PC-3 (cell line): ENCODE results near the gene IRF8. TPM values are rescaled to one million over a fixed set of nuclear protein-coding genes. Genes with fewer than 3 reads are reported as not detected.

Source experiments
- ATAC-seq: fragments of 200-7000 bp; cut with Tn5 transposase; 2 replicates; pipeline ENCODE4 v1.9.1; 2020; ENCODE audit warnings: mild to moderate bottlenecking, moderate library complexity
- BruUV-seq: library from RNA; stranded (reverse); fragments of 400-500 nt; replicated peaks from 2 replicates; lab custom pipeline; 2021; lab: Mats Ljungman, UMichigan
- CTCF ChIA-PET: fragments of 300-600 bp; sonication (Branson Sonifier 250); formaldehyde crosslinking; loops from one replicate; lab custom pipeline; 2022; ENCODE audit warnings: antibody characterized with exemption; lab: Charles Lee
- POLR2A ChIA-PET: fragments of 300-600 bp; sonication (Branson Sonifier 250); formaldehyde crosslinking; loops from one replicate; lab custom pipeline; 2022; ENCODE audit warnings: antibody characterized with exemption; ENCODE audit not compliant: unreplicated experiment; lab: Charles Lee
- DNase-seq: peaks from one replicate; pipeline ENCODE4 v3.0.0-alpha.2; 2015
- H2AFZ ChIP-seq: fragments of 300-600 bp; sonication (generic); 2 replicates; pipeline ENCODE4 v1.6.0; 2016; ENCODE audit warnings: antibody characterized with exemption, low read length
- H3F3A ChIP-seq: fragments of 300-600 bp; sonication (generic); one replicate; pipeline ENCODE4 v1.6.0; 2017; ENCODE audit warnings: antibody characterized with exemption, low read length, control low read depth, mild to moderate bottlenecking; ENCODE audit not compliant: unreplicated experiment
- H3K27ac ChIP-seq: fragments of 300-600 bp; sonication (generic); 2 replicates; pipeline ENCODE4 v1.5.1; 2016; ENCODE audit warnings: mild to moderate bottlenecking, low read length
- H3K27me3 ChIP-seq: fragments of 300-600 bp; sonication (generic); 2 replicates; pipeline ENCODE4 v1.6.1; 2016; ENCODE audit warnings: low read length, mixed read lengths
- H3K36me3 ChIP-seq: fragments of 300-600 bp; sonication (generic); 2 replicates; pipeline ENCODE4 v1.6.1; 2016; ENCODE audit warnings: low read depth, mixed run types, low read length, mixed read lengths
- H3K4me1 ChIP-seq: fragments of 300-600 bp; sonication (generic); 2 replicates; pipeline ENCODE4 v1.5.1; 2016; ENCODE audit warnings: low read length; ENCODE audit not compliant: insufficient read depth
- H3K4me2 ChIP-seq: fragments of 300-600 bp; sonication (generic); 2 replicates; pipeline ENCODE4 v1.6.0; 2016; ENCODE audit warnings: low read length
- H3K4me3 ChIP-seq: fragments of 300-600 bp; sonication (generic); 2 replicates; pipeline ENCODE4 v1.5.1; 2016; ENCODE audit warnings: mild to moderate bottlenecking, low read length, mixed read lengths
- H3K79me2 ChIP-seq: fragments of 300-600 bp; sonication (generic); 2 replicates; pipeline ENCODE4 v1.6.1; 2017; ENCODE audit warnings: low read length, mixed read lengths
- H3K9ac ChIP-seq: fragments of 300-600 bp; sonication (generic); 2 replicates; pipeline ENCODE4 v1.6.0; 2016; ENCODE audit warnings: mild to moderate bottlenecking, low read length
- H3K9me2 ChIP-seq: fragments of 300-600 bp; sonication (generic); replicated peaks from 2 replicates; pipeline ENCODE4 v1.6.1; 2016; ENCODE audit warnings: mixed run types, low read length, mixed read lengths
- H3K9me3 ChIP-seq: fragments of 300-600 bp; sonication (generic); 2 replicates; pipeline ENCODE4 v1.6.1; 2016; ENCODE audit warnings: low read length, mixed read lengths
- H4K20me1 ChIP-seq: fragments of 300-600 bp; sonication (generic); 2 replicates; pipeline ENCODE4 v1.6.1; 2016; ENCODE audit warnings: low read length, mixed read lengths
- EZH2 ChIP-seq: fragments of 300-600 bp; sonication (generic); IDR thresholded peaks from one replicate; pipeline ENCODE4 v1.6.1; 2017; ENCODE audit warnings: antibody characterized with exemption, mild to moderate bottlenecking, low read length; ENCODE audit not compliant: unreplicated experiment
- EZH2phosphoT487 ChIP-seq: fragments of 300-600 bp; sonication (generic); IDR thresholded peaks from 2 replicates; pipeline ENCODE4 v1.6.1; 2018; ENCODE audit warnings: mild to moderate bottlenecking, antibody characterized with exemption, low read length, borderline replicate concordance
- intact Hi-C: fragments of 100-400 bp; cut with micrococcal nuclease; formaldehyde crosslinking; loops from 2 replicates; pipeline ENCODE4 v1.9.0; 2023
- total RNA-seq: library from RNA; depleted of rRNA; stranded (reverse); fragments of >200 nt; gene quantifications from 2 replicates; pipeline ENCODE4 v1.2.3, GENCODE V29; 2014
- TF ChIP-seq, protein P1 (sequence below): fragments of 300-600 bp; sonication (generic); conservative IDR thresholded peaks from 2 replicates; pipeline ENCODE4 v1.5.1; 2017; ENCODE audit warnings: antibody characterized with exemption, low read depth, mild to moderate bottlenecking, low read length

Gene IRF8
- total RNA-seq, 1 experiment from 2014 or later = not detected

DNA sequence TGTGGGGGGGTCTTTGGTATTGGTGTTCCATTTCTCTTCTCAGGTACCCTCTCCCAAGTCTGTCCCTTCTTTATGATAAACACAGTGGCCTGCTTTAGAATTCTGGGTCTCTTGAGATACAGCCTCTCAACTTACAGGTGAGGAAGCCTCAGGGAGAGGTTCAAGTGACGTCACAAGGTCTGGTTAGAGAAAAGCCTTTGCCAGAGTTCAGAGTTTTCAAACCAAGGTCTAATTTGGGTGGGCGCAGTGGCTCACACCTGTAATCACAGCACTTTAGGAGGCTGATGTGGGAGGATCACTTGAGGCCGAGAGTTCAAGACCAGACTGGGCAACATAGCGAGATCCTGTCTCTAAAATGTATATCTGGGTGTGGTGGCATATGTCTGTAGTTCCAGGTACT lies 2.1 kb downstream of the IRF8 start:
- Histone ChIP-seq H3K27ac (no peak overlapping the region), H3F3A (no peaks in the 10 kb centered on the region), H3K79me2 (no peaks in the 10 kb centered on the region), H3K9me2 (no peaks in the 10 kb centered on the region), H3K36me3 (no peaks in the 10 kb centered on the region), H2AFZ (no peak overlapping the region), H3K4me3 (no peak overlapping the region), H3K4me2 (no peak overlapping the region), H3K27me3 (peaks cover 93% of the 10 kb centered on the region), H3K9me3 (no peaks in the 10 kb centered on the region), H4K20me1 (no peaks in the 10 kb centered on the region), H3K9ac (no peak overlapping the region), H3K4me1 (no peaks in the 10 kb centered on the region)
- ATAC-seq = no peak
- ChIA-PET POLR2A (no interaction called here), CTCF (no interaction called here)
- intact Hi-C loops = no loop called here
- no peak for TF ChIP-seq EZH2
- TF ChIP-seq, protein P1, sequence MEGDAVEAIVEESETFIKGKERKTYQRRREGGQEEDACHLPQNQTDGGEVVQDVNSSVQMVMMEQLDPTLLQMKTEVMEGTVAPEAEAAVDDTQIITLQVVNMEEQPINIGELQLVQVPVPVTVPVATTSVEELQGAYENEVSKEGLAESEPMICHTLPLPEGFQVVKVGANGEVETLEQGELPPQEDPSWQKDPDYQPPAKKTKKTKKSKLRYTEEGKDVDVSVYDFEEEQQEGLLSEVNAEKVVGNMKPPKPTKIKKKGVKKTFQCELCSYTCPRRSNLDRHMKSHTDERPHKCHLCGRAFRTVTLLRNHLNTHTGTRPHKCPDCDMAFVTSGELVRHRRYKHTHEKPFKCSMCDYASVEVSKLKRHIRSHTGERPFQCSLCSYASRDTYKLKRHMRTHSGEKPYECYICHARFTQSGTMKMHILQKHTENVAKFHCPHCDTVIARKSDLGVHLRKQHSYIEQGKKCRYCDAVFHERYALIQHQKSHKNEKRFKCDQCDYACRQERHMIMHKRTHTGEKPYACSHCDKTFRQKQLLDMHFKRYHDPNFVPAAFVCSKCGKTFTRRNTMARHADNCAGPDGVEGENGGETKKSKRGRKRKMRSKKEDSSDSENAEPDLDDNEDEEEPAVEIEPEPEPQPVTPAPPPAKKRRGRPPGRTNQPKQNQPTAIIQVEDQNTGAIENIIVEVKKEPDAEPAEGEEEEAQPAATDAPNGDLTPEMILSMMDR = no peak
- TF ChIP-seq EZH2phosphoT487 = no peak
- no peak for DNase-seq
- no TSS peak for BruUV-seq

DNA sequence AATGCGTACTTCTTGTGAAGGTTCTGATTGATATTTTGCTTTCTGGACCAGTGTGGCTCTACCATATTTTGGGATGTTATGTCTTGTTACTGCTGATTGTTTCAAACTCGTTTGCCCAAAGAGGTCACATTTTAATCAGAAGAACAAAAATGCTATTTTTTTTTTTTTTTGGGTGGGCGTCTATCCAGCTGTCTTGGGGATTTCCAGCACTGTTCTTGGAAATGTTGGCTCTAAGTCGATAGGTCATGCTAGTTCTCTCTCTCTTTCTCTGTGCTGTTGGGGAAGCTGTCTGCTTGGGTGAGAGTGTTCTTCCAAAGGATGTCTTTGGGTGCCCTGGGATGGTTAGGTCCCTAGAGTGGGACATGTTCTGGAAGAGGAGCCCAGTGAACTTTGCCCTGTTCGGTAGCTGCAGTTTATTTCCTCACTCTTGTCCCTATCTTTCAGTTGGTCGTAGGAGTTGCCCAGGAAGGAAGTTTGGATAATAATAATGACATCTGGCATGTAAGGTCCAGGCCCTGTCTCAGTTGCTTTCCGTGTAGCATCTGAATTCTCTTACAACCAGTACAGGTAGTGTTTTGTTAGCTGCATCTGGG lies 2.9 kb downstream of the IRF8 start:
- CTCF ChIA-PET = no interaction called here
- no peak for ATAC-seq

More for the DNA sequence above, 2.9 kb downstream of the IRF8 start:
- H3F3A ChIP-seq = no peaks in the 10 kb centered on the region
- intact Hi-C loops = no loop called here
- H3K36me3 ChIP-seq = no peaks in the 10 kb centered on the region
- H3K27ac ChIP-seq = no peak overlapping the region
- POLR2A ChIA-PET = no interaction called here
- no peak for TF ChIP-seq EZH2
- TF ChIP-seq EZH2phosphoT487 = no peak
- TF ChIP-seq, protein P1 = no peak
- H4K20me1 ChIP-seq = no peaks in the 10 kb centered on the region
- no peak overlapping the region for H3K4me3 ChIP-seq
- no peaks in the 10 kb centered on the region for H3K9me2 ChIP-seq
- no peak overlapping the region for H3K9ac ChIP-seq
- H3K4me2 ChIP-seq = no peak overlapping the region
- peaks cover 91% of the 10 kb centered on the region for H3K27me3 ChIP-seq
- DNase-seq = no peak
- H3K4me1 ChIP-seq = no peaks in the 10 kb centered on the region
- no peaks in the 10 kb centered on the region for H3K79me2 ChIP-seq
- no peak overlapping the region for H2AFZ ChIP-seq
- H3K9me3 ChIP-seq = no peaks in the 10 kb centered on the region
- BruUV-seq = no TSS peak
